Colonic mucosa (tissue), 4 donors: ENCODE data around the gene GDF10. TPM values are rescaled to one million over a fixed set of nuclear protein-coding genes. Genes with fewer than 3 reads are reported as not detected.

Experiments used
- DNase-seq: peaks from one replicate; pipeline ENCODE4 v3.0.0-alpha.2; 2020
- H3K27ac ChIP-seq: fragments of 200-600 bp; one replicate; pipeline ENCODE4 v1.8.0; 2021
- H3K27me3 ChIP-seq: fragments of 200-600 bp; one replicate; pipeline ENCODE4 v1.8.0; 2021
- H3K36me3 ChIP-seq: fragments of 200-600 bp; one replicate; pipeline ENCODE4 v1.8.0; 2021
- H3K4me1 ChIP-seq: fragments of 200-600 bp; one replicate; pipeline ENCODE4 v1.8.0; 2021; ENCODE audit warnings: mild to moderate bottlenecking
- H3K4me3 ChIP-seq: fragments of 200-600 bp; one replicate; pipeline ENCODE4 v1.8.0; 2021
- H3K9ac ChIP-seq, 2 donors: one replicate each; pipeline ENCODE4 v1.7.0; 2013; ENCODE audit warnings: control low read depth in 2 of 2, low read depth in 2 of 2, low read length in 2 of 2
- H3K9me3 ChIP-seq: fragments of 200-600 bp; one replicate; pipeline ENCODE4 v1.8.0; 2021
- intact Hi-C: fragments of 100-400 bp; cut with DNase I; formaldehyde crosslinking; loops from one replicate; pipeline ENCODE4 v1.14.1; 2022
- total RNA-seq, 2 donors: library from RNA; stranded (reverse); fragmentation: NEBNext Ultra II Directional in 1 of 2; extraction: Animal tissue kit (Norgen Biotek cat#: 25700) in 1 of 2; gene quantifications; one replicate each; pipeline ENCODE4 v1.2.1, GENCODE V29; 2021
- TF ChIP-seq, protein P1 (sequence below): fragments of 200-600 bp; IDR thresholded peaks from one replicate; pipeline ENCODE4 v1.8.0; 2022; ENCODE audit warnings: antibody characterized with exemption, mild to moderate bottlenecking
- donor health status: healthy.
- donor health status: DM: no; HTN: no; CAD: no.
- donor health status: DM: no; HTN: no; CAD: no.

GDF10 gene
- total RNA-seq, 2 donors from 2014 or later = 0.10 to 0.37 TPM

DNA sequence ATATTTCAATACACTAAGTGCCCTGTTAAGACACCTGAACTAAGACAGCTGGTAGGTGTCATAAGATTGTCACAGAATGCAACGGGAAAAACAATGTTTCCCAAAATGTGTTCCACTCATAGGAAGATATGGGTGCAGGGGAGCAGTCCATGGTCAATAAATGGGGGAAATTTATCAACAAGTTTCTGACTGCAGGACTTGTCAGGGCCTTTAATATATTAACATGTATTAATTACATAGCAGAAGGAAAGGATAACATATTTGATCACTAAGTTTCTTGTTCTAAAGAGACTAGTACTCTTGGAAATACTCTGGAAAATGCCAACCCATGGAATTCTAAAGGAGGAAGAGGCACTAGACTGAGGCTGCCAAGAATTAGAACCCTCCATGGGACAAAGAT lies 54.9 kb downstream of the GDF10 start:
- Histone ChIP-seq H3K4me1 (no peaks in the 10 kb centered on the region), H3K27me3 (no peaks in the 10 kb centered on the region), H3K9me3 (no peaks in the 10 kb centered on the region), H3K36me3 (no peaks in the 10 kb centered on the region), H3K4me3 (no peak overlapping the region), H3K9ac (no peak overlapping the region), H3K27ac (no peak overlapping the region)
- TF ChIP-seq, protein P1, sequence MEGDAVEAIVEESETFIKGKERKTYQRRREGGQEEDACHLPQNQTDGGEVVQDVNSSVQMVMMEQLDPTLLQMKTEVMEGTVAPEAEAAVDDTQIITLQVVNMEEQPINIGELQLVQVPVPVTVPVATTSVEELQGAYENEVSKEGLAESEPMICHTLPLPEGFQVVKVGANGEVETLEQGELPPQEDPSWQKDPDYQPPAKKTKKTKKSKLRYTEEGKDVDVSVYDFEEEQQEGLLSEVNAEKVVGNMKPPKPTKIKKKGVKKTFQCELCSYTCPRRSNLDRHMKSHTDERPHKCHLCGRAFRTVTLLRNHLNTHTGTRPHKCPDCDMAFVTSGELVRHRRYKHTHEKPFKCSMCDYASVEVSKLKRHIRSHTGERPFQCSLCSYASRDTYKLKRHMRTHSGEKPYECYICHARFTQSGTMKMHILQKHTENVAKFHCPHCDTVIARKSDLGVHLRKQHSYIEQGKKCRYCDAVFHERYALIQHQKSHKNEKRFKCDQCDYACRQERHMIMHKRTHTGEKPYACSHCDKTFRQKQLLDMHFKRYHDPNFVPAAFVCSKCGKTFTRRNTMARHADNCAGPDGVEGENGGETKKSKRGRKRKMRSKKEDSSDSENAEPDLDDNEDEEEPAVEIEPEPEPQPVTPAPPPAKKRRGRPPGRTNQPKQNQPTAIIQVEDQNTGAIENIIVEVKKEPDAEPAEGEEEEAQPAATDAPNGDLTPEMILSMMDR = no peak
- intact Hi-C loops = no loop called here
- DNase-seq = no peak

DNA sequence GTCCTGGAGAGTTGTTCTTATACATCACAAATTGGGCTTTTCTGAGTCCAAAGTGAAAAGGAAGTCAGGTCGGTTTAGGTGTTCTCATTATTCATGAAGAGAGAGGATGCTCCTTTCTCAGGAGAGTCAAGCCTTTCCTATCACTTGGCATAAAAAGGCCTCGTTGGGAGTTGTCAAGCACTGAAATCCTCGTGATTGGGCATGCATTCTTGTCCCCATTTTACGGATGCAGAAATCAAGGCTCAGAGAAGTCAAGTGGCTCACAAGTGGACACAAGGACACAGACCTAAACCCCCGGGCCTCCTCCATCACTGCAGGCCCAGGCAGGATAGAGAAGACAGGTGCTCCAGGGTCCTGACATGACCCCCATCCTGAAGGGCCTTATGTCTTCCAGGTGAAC lies 56.7 kb downstream of the GDF10 start:
- TF ChIP-seq, protein P1 = no peak
- no peak overlapping the region for H3K4me3 ChIP-seq
- H3K27me3 ChIP-seq = no peaks in the 10 kb centered on the region
- no peak overlapping the region for H3K27ac ChIP-seq
- no peaks in the 10 kb centered on the region for H3K4me1 ChIP-seq
- no peaks in the 10 kb centered on the region for H3K9me3 ChIP-seq
- H3K9ac ChIP-seq = no peak overlapping the region
- intact Hi-C loops = no loop called here
- no peaks in the 10 kb centered on the region for H3K36me3 ChIP-seq
- DNase-seq = no peak

DNA sequence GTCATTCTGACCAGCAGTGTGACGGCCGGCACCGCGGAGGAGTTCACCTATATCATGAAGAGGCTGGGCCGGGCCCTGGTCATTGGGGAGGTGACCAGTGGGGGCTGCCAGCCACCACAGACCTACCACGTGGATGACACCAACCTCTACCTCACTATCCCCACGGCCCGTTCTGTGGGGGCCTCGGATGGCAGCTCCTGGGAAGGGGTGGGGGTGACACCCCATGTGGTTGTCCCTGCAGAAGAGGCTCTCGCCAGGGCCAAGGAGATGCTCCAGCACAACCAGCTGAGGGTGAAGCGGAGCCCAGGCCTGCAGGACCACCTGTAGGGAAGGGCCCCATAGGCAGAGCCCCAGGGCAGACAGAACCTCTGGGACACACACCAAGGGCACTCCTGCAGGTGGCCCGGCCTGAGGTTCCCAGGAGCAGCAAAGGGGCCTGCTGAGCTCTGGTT lies 57.2 kb downstream of the GDF10 start:
- Histone ChIP-seq H3K27ac (no peak overlapping the region), H3K9ac (no peak overlapping the region), H3K27me3 (no peaks in the 10 kb centered on the region), H3K4me3 (no peak overlapping the region), H3K36me3 (no peaks in the 10 kb centered on the region), H3K9me3 (no peaks in the 10 kb centered on the region), H3K4me1 (no peaks in the 10 kb centered on the region)
- TF ChIP-seq, protein P1 = no peak
- no peak for DNase-seq
- intact Hi-C loops = no loop called here

DNA sequence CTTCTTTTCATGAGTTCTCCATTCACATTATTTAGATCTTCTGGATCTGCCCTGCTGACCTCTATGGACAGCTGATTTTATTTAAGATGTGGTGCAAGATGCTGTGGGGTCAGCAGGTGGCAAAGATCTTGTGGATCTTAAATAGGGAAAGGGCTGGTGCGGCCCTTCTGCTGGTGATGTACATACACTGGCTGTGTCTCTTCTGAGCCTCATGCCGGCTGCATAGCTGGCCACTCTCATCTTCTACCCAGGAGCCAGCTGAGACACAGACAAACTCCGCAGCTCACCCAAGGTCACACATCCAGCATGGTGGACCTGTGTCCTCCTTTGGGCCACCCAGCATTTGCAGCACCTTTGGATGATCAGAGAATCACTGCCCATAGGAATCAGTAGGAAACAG lies 57.9 kb downstream of the GDF10 start:
- DNase-seq = no peak
- no peak overlapping the region for H3K27ac ChIP-seq
- no peak overlapping the region for H3K9ac ChIP-seq
- H3K4me3 ChIP-seq = no peak overlapping the region
- H3K27me3 ChIP-seq = no peaks in the 10 kb centered on the region
- TF ChIP-seq, protein P1 = no peak
- H3K9me3 ChIP-seq = no peaks in the 10 kb centered on the region
- H3K36me3 ChIP-seq = no peaks in the 10 kb centered on the region
- intact Hi-C loops = no loop called here
- no peaks in the 10 kb centered on the region for H3K4me1 ChIP-seq

DNA sequence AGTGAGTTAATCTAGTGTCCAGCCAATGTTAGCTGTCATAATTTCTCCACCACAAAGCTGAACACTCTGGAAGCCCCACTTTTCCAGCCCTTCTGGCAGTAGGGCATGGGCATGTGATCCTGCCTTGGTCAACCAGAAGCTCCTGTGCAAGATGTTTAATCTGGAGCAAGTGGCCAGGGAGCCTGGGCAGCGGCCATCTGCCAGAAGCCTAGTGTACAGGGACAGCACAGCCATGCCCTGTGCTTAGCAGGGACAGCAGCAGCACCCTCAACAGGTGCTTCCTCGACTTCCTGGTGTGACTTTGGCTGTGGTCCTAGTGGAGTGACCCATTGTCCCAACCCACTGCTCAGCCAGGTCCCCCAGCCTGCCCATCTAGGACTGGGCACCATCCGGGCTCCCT lies 58.5 kb downstream of the GDF10 start:
- Histone ChIP-seq H3K9me3 (no peaks in the 10 kb centered on the region), H3K4me1 (no peaks in the 10 kb centered on the region), H3K27ac (no peak overlapping the region), H3K9ac (no peak overlapping the region), H3K4me3 (no peak overlapping the region), H3K36me3 (no peaks in the 10 kb centered on the region), H3K27me3 (no peaks in the 10 kb centered on the region)
- intact Hi-C loops = no loop called here
- TF ChIP-seq, protein P1 = no peak
- DNase-seq = no peak

DNA sequence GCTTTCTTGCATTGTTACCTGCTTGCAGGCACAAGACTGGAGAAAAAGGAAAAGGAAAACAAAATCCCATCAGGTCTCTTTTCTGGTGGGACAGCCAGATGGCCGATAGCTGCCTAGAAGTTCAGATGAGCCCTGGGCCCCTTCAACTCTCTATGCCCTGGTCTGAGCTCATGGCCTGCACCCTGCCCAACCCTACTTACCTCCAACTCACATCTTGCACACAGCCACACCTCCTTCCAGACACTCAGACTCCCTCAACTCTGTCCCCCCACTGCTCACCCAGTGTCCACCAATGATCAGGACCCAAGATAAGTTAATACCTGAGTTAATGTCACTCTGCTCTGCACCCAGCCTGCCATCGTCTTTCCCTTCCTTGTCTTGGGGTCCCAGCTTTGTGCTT lies 59.1 kb downstream of the GDF10 start:
- no peak for DNase-seq
- TF ChIP-seq, protein P1 = no peak
- no peaks in the 10 kb centered on the region for H3K27me3 ChIP-seq

More for the DNA sequence above, 59.1 kb downstream of the GDF10 start:
- no peaks in the 10 kb centered on the region for H3K9me3 ChIP-seq
- no peak overlapping the region for H3K9ac ChIP-seq
- no peaks in the 10 kb centered on the region for H3K36me3 ChIP-seq
- H3K27ac ChIP-seq = no peak overlapping the region
- no peak overlapping the region for H3K4me3 ChIP-seq
- intact Hi-C loops = no loop called here
- no peaks in the 10 kb centered on the region for H3K4me1 ChIP-seq
